ENCODE data around the gene PKN3. TPM values are rescaled to one million over a fixed set of nuclear protein-coding genes. Genes with fewer than 3 reads are reported as not detected.
A peak's percentile ranks its signal among the peaks of the same experiment; 100 is the strongest.

PKN3 gene
- total and polyA plus RNA-seq, 7 donors: 1.6 to 7.2 (median 3.0) TPM

DNA sequence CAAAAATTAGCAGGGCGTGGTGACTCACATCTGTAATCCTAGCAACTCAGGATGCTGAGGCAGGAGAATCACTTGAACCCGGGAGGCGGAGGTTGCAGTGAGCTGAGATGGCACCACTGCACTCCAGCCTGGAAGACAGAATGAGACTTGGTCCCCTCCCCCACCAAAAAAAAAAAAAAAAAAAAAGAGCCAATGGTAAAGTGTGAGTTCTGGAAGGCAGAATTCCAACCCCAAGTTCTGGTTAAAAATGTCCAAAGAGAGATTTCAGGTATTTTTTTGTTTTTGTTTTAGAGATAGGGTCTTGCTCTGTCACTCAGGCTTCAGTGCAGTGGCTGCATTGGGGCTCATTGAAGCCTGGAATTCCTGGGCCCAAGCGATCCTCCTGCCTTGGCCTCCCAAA, 14.8 kb upstream of the PKN3 start:
- intact Hi-C loops (cut with DNase I): loop anchor here (5.0 kb wide), 1 partner anchor 135 kb away; the partner anchor contains the start of gene SPTAN1
- no peak overlapping the region for H3K4me3 ChIP-seq
- peaks cover 0 to 45% (median 39%) of the 10 kb centered on the region in 4 donors for H3K4me1 ChIP-seq
- 92 to 96% methylated on average over 4 of the region's 4 CpGs for WGBS, 2 donors
- peaks cover 2 to 15% (median 3%) of the 10 kb centered on the region in 4 donors for H3K36me3 ChIP-seq
- H3K9me3 ChIP-seq: no peaks in the 10 kb centered on the region
- H3K27me3 ChIP-seq: no peaks in the 10 kb centered on the region
- DNase-seq: no peak
- no peak overlapping the region for H3K27ac ChIP-seq
- TF ChIP-seq EP300 (IDR thresholded peaks at IDR 0.05): no peak
- TF ChIP-seq, protein P1, sequence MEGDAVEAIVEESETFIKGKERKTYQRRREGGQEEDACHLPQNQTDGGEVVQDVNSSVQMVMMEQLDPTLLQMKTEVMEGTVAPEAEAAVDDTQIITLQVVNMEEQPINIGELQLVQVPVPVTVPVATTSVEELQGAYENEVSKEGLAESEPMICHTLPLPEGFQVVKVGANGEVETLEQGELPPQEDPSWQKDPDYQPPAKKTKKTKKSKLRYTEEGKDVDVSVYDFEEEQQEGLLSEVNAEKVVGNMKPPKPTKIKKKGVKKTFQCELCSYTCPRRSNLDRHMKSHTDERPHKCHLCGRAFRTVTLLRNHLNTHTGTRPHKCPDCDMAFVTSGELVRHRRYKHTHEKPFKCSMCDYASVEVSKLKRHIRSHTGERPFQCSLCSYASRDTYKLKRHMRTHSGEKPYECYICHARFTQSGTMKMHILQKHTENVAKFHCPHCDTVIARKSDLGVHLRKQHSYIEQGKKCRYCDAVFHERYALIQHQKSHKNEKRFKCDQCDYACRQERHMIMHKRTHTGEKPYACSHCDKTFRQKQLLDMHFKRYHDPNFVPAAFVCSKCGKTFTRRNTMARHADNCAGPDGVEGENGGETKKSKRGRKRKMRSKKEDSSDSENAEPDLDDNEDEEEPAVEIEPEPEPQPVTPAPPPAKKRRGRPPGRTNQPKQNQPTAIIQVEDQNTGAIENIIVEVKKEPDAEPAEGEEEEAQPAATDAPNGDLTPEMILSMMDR (IDR thresholded peaks at IDR 0.05): no peak
- TF ChIP-seq POLR2AphosphoS5 (IDR thresholded peaks at IDR 0.05): no peak
- TF ChIP-seq POLR2A (IDR thresholded peaks at IDR 0.05): no peak

DNA sequence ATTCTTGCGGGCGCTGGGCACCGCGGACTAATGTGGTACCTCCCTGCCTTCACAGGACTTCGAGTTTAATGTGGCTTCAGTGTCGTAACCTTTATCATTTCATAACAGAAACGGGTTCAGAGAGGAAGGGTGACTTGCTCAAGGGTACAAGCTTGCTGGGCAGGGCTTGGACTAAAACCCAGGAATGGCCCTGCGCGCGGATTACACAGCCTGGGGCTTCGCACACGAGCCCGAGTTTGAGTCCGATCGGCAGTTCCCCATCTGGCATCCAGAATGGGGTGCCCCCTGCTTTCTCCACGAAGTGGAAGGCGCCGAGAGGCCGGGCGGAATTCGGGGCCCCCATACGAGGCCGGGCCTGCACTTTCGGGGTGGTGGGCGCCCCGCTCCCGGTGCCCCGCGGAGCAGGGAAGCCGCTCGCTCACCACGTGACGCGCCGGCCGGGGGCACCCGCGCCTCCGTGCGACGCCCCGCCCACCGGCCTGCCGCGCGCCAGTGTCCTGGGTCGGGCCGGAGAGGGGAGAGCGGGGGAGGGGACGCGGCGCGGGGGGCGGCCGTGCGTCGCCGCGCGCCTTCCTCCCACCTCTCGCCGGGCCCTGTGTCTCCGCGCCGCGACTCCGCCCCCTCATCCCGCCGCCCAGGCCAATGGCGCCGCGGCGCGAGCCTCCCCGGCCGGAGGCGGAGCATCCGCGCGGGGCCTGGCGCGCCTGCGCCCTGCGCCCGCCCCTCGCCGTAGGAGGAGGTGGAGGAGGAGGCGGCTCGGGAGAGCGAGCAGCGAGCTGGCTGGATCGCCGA, 13.6 kb upstream of the PKN3 start, which contains the start of gene SET:
SET (plus strand) TSS at position 722 of the 792 bp plus-strand sequence. CDS start 361 bp downstream, outside the sequence.
- H3K27me3 ChIP-seq: no peaks in the 10 kb centered on the region
- no peaks in the 10 kb centered on the region for H3K9me3 ChIP-seq
- WGBS, 2 donors: 3% methylated on average over 93 of the region's 93 CpGs
- peak within 1 kb of the TSS; percentile 78 to 98 (median 94) for H3K4me3 ChIP-seq
- intact Hi-C loops (cut with DNase I): loop anchor here (2.0 to 5.0 kb wide), 2 partner anchors 32 to 136 kb away; partner anchors contain the start of genes DYNC2I2 and SPTAN1
- peaks cover 11 to 27% (median 15%) of the 10 kb centered on the region in 4 donors for H3K36me3 ChIP-seq
- H3K27ac ChIP-seq: peak within 1 kb of the TSS; percentile 95 to 100 (median 98)
- TF ChIP-seq, protein P1 (IDR thresholded peaks at IDR 0.05): no peak
- TF ChIP-seq EP300 (IDR thresholded peaks at IDR 0.05) (no peak), POLR2A (IDR thresholded peaks at IDR 0.05) (no peak), POLR2AphosphoS5 (IDR thresholded peaks at IDR 0.05) (peak; percentile 95 to 98 (median 96))
- peaks cover 0 to 40% (median 35%) of the 10 kb centered on the region in 4 donors for H3K4me1 ChIP-seq
- peak; percentile 97 for DNase-seq

DNA sequence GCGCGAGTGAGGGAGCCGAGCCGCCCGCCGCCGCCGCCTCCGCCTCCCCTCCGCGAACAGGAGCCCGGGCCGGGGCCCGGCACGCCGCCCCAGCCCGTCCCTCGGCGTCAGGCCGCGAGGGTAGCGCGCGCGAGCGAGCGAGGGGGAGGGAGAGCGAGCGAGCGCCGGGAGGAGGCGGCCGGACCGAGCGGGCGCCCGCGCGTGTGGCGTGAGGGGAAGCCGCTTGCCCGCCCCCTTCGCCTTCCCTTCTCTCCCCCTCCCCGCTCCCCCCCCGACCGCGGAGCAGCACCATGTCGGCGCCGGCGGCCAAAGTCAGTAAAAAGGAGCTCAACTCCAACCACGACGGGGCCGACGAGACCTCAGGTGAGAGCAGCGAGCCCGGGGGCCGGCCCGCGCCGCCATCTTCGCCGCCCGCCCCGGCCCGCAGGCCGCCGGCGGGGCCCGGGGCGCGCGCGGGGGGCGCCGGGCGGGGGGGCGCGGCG, 13.0 kb upstream of the PKN3 start:
- TF ChIP-seq POLR2AphosphoS5 (IDR thresholded peaks at IDR 0.05) (no peak), EP300 (IDR thresholded peaks at IDR 0.05) (no peak), POLR2A (IDR thresholded peaks at IDR 0.05) (no peak)
- TF ChIP-seq, protein P1 (IDR thresholded peaks at IDR 0.05): no peak
- peak overlapping the region; percentile 78 to 98 (median 94) for H3K4me3 ChIP-seq
- no peaks in the 10 kb centered on the region for H3K27me3 ChIP-seq
- H3K27ac ChIP-seq: peak overlapping the region; percentile 95 to 100 (median 98)
- H3K36me3 ChIP-seq: peaks cover 18 to 33% (median 21%) of the 10 kb centered on the region in 4 donors
- H3K9me3 ChIP-seq: no peaks in the 10 kb centered on the region
- DNase-seq: peak; percentile 78
- peaks cover 0 to 33% (median 30%) of the 10 kb centered on the region in 4 donors for H3K4me1 ChIP-seq
- WGBS, 2 donors: 0 to 1% methylated on average over 80 of the region's 80 CpGs
- intact Hi-C loops (cut with DNase I): loop anchor here (2.0 to 5.0 kb wide), 2 partner anchors 33 to 137 kb away; partner anchors contain the start of genes DYNC2I2 and SPTAN1

DNA sequence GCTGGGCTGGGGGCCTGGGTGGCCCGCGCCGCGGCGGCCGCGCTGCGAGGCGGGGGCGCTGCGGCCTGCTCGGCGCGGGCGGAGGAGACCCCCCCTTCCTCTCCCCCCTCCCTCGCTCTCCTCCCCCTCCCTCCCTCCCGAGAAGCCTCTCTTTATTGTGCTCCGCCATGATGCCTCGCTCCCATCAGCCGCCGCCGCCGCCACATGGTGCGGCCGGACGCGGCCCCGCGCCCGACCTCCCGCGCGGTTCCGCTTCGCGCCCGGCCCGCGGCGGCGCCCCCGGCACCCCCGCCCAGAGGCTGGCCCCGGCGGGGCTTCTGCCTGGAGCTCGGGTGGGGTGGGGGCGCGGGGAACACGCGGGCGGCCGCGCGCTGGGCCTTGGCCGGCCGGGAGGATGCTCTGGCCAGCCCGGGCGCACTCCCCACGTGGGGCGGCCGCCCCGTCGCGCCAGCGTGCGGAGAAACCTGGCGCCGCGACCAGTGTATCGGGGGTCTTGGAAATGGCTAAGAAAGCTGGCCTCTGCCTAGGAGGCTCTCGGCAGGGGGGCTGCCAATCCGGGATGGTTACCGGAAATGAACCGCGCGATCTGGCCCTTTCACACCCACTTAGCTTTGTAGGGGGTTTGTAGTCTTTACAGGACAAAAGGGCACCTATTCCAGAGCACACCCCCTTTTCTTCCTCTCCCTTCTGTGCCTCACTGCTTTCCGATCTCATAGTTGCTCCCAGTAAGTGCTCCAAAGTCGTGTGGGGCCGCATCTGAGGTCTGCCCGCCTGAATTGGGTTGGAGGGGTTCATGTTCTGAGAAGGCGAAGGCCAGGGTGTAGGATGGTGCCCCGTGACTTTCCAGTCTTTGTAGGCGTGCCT, 12.3 kb upstream of the PKN3 start:
- peaks cover 19 to 41% (median 25%) of the 10 kb centered on the region in 4 donors for H3K36me3 ChIP-seq
- 1% methylated on average over 83 of the region's 83 CpGs for WGBS, 2 donors
- H3K27me3 ChIP-seq: no peaks in the 10 kb centered on the region
- no peak for TF ChIP-seq POLR2AphosphoS5 (IDR thresholded peaks at IDR 0.05)
- peak overlapping the region; percentile 58 to 98 (median 94) for H3K4me3 ChIP-seq
- peak overlapping the region; percentile 71 to 100 (median 88) for H3K27ac ChIP-seq
- DNase-seq: peak; percentile 76
- peaks cover 0 to 27% (median 23%) of the 10 kb centered on the region in 4 donors for H3K4me1 ChIP-seq
- intact Hi-C loops (cut with DNase I): loop anchor here (2.0 to 5.0 kb wide), 2 partner anchors 33 to 138 kb away; partner anchors contain the start of genes DYNC2I2 and SPTAN1
- no peaks in the 10 kb centered on the region for H3K9me3 ChIP-seq
